Colon (tissue), 2 donors: ENCODE measurements around the gene CLEC17A.
"Not testable (repeated sequence)": the region's sequence is repeated elsewhere in the genome, so short reads cannot be mapped to it uniquely, and the experiment has no call there.

Source experiments
- FAIRE-seq: peaks from 2 replicates; lab custom pipeline; 2012; peaks lifted over from hg19 to GRCh38; lab: Jason Lieb, UNC
- donor health status: control.
- donor health status: control.

Gene CLEC17A, protein sequence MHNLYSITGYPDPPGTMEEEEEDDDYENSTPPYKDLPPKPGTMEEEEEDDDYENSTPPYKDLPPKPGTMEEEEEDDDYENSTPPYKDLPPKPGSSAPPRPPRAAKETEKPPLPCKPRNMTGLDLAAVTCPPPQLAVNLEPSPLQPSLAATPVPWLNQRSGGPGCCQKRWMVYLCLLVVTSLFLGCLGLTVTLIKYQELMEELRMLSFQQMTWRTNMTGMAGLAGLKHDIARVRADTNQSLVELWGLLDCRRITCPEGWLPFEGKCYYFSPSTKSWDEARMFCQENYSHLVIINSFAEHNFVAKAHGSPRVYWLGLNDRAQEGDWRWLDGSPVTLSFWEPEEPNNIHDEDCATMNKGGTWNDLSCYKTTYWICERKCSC

GRCh38 chr19:14582894-14583340 is at the start of gene CLEC17A:
CLEC17A (plus strand) TSS chr19:14583084; CDS start chr19:14583161, 77 bp downstream.
- no peak for FAIRE-seq

- FAIRE-seq, result no peak
These were observed 49.4 kb upstream of the CLEC17A start for GRCh38 chr19:14533450-14533849.

GRCh38 chr19:14536926-14537692 is 45.8 kb upstream of the CLEC17A start:
- no peak for FAIRE-seq

- FAIRE-seq, result no peak
These were observed 42.0 kb upstream of the CLEC17A start for GRCh38 chr19:14540741-14541525.

DNA sequence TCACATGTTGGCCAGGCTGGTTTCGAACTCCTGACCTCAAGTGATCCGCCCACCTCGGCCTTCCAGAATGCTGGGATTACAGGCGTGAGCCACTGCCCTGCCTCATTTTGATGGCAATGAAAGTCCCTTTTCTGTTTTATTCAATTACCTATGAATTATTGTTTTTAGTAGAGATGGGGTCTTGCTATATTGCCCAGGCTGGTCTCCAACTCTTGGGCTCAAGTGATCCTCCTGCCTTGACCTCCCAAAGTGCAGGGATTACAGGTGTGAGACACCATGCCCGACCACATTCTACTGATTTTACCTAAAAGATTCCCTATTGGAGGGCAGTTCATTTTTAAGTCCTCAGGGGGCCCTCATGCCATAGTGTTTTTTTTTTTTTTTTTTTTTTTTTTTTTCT is 40.9 kb upstream of the CLEC17A start:
- not testable (repeated sequence) for FAIRE-seq

GRCh38 chr19:14542711-14543328 is 40.1 kb upstream of the CLEC17A start:
- no peak for FAIRE-seq

DNA sequence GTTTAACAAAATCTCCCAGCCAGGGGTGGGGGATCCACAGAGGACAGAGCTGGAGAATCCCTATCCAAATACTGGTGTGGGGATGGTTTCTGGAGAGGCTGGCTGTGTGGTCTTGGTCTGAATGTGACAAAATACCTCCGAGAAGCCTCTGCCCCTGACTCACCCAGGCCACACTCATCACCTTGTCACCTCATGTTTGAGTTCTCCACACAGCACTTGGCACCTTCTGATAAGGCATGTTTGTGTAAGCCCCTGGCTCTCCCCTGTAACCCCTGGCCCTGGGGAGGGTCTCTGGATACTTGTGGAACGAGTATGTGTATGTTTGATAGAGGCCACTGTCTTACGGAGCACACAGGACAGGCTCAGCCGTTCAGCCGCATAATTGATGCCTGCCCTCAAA is 38.8 kb upstream of the CLEC17A start:
- no peak for FAIRE-seq

DNA sequence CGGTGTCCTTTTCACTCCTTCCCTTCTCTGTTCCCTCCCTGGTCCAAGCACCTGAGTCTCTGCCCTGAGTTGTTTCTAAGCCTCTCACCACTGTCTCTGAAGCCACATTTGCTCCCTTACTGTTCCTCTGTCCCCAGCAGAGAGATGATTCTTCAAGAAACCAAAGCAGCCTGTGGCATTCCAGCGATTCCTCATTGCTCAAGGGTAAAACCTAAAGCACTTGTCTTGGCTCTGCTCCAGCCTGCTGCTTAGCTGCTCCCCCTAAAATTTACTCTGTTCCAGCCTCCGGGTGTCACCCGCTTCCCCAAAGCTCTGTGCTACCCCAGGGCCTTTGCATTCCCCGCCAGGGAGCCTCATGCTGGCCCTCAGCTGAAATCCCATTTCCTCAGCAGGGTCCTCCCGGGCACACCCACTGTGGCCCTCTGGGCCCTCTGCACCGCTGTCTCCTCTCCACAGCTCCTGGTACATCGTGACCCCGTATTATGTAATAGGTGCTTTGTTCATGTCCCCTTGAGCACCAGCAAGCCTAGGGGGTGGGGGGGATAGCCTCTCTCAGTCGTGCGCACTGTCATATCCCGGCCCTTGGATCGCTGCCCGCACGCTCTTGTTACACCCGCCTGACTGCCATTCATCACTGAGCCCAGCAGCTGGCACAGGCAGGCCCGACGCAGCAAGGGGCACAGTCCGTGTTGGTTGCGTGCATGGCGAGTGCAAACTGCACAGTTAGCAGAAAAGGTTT is 37.7 kb upstream of the CLEC17A start:
- FAIRE-seq, result no peak

DNA sequence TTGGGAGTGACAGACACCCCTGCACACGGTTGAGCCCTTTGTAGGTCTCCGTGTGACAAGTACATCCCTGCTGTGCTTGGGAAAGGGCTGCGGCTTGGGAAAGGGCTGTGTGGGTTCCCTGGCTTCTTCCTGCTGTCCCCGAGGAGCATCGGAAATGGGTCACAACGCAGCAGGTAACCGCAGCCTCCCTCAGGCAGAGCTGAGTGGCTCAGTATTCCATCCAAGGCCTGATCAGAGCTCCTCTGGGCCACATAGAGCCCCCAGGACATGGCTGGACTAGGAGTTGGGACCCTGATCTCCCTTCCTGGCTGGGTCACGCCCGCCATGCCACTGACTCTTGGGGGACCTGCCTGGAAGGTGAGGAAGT is 37.2 kb upstream of the CLEC17A start:
- no peak for FAIRE-seq

DNA sequence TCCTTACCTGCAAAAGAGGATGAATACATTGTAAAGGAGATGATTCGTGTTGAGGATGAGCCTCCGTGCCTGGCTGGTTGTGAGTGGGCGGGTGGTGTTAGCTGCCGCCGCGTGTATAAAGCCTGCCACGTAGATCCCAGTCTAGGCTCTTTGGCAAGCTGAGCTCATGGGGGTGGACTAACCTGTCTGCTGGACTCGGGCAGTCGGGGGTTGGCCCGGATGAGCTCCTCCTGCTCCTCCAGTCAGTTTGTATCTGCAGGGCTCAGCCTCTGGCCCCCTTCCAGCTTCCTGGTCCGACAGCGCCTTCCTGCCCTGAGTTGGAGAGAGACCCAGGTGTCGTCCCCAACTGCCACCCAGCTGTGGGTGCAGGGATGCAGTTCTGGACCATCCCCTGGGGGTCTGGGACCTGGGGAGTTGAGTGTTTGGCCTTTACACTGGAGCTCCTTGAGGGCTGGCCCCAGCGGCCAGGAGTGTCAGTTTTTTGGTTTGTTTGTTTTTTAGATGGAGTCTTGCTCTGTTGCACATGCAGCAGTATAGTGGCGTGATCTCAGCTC is 32.6 kb upstream of the CLEC17A start:
- no peak for FAIRE-seq

DNA sequence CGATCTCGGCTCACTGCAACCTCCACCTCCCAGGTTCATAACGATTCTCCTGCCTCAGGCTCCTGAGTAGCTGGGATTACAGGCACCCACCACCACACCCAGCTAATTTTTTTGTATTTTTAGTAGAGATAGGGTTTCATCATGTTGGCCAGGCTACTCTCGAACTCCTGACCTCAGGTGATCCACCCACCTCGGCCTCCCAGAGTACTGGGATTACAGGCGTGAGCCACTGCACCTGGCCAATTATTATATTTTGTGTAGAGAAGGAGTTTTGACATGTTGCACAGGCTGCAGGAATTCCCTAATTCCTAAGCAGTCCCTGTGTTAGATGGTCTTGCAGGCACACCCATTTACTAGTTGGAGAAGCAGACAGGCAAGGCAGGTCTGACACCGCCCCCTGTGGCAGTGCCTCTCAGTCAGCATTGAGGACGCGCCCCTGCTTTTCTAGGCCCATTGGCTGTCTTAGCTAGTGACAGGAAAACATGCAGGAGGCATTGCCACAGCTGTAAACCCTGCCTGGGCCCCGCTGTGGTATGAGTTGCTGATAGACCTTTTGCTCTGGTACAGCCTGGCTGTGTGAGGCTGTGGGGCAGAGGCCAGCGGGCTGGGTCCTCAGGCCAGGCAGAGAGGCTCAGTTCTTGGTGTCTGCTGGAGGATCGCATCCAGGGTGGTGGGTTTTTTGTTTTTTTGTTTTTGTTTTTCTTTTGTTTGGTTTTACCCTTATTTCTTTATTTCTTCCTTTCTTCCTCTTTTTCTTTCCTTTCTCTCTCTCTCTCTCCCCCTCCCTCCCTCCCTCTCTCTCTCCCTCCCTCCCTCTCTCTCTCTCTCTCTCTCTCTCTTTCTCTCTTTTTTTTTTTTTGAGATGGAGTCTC is 31.5 kb upstream of the CLEC17A start:
- FAIRE-seq, result not testable (repeated sequence)

- FAIRE-seq, result not testable (repeated sequence)
These were observed 30.9 kb upstream of the CLEC17A start for GRCh38 chr19:14552006-14552360.

- no peak for FAIRE-seq
These were observed 29.6 kb upstream of the CLEC17A start for GRCh38 chr19:14553042-14553938.

- FAIRE-seq, result no peak
These were observed 29.0 kb upstream of the CLEC17A start for GRCh38 chr19:14553939-14554243.

DNA sequence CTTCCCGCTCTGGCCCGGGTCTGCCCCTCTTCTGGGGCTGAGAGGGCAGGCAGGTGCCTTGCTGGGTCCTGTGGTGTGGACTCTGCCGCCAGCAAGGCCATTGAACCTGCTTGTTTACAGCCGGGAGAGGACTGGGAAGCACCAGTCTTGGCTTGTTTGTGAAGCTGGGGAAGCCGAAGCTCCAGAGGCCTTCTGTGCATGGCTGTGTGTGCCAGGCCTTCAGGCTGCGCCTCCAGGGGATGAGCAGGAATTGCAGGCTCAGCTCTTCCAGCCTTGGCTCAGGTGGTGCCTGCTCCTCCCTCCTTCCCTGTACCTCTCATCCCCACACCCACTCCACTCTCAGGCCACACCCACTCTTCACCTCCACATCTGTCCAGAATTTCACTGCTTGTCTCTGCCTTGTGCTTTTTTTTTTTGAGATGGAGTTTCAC is 28.5 kb upstream of the CLEC17A start:
- FAIRE-seq, result no peak

GRCh38 chr19:14555918-14556661 is 26.8 kb upstream of the CLEC17A start:
- FAIRE-seq, result no peak

DNA sequence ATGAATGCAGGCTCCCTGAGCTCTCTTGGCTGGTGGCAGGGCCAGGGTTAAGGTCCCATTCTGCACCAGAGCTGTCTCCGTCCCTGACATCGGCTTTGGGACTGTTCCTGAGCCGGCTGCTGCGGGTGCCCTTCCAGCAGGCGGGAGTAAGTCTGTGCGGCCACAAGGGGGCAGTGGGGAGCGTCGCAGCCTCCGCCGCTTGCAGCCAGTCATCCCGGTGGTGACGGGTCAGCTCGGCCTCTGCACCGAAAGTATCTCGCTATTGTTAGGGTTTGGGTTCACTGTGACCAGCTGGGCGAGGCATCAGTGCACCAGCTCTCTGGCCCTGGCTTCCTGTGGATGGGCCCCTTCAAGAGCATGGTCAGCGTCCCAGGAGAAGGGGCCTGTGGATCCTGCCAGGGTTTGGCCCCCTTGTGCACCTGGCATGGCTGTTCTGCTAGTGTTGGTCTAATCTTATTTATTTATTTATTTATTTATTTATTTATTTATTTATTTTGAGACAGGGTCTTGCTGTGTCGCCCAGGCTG is 26.2 kb upstream of the CLEC17A start:
- FAIRE-seq, result no peak

DNA sequence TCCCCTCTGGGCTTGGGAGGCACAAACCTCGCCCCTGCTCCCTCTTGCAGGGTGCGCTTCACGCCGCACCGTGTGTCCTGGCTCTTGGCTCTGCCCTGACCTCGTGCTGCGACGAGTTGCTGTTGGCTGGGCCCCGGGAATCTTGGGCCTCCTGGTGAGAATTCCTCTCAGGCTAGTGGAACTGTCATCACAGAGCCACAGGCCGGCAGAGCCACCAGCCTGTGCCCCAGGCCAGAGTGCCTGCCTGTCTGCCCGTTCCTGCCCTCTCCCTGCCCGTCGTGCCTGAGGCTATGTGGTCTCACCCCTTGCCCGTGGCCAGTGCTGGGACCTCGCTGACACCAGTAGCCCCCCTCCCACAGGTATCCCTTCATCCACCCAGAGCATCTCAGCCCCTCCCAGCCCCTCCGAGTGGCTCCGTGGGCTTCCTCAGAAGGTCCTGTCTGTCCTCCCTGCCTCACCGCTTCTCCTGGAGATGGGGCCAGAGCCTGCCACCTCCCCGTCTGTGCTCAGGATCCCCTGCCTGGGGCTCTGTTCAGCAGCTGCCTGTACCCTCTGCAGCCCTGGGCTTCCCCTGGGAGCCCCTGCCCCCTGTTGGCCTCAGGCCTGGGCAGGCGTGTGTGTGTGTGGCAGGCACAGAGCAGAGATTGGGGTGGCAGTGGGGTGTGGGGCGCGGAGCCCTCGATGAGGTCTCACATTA is 24.4 kb upstream of the CLEC17A start:
- FAIRE-seq, result no peak
